ENCODE measurements around the gene LDLRAD3.

DNA sequence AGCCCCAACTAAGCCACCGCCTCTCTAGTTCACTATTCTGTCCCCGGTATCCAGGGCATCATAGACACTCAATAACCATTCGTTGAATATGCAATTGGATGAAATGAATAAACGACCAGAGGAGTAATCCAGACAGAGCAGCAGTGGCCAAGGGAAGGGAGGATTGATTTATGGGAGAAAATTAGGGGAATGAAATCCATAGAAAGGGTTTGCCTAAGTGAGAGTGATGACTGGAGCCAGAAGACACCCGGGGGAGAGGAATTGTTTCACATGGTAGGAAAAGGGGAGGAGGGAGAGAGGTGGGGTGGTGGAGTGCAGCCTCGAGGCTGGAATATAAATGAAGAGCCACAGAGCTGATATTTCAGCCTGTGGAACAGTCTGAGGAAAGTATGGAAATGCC is 177.2 kb downstream of the LDLRAD3 start:
- TF ChIP-seq, protein P1, sequence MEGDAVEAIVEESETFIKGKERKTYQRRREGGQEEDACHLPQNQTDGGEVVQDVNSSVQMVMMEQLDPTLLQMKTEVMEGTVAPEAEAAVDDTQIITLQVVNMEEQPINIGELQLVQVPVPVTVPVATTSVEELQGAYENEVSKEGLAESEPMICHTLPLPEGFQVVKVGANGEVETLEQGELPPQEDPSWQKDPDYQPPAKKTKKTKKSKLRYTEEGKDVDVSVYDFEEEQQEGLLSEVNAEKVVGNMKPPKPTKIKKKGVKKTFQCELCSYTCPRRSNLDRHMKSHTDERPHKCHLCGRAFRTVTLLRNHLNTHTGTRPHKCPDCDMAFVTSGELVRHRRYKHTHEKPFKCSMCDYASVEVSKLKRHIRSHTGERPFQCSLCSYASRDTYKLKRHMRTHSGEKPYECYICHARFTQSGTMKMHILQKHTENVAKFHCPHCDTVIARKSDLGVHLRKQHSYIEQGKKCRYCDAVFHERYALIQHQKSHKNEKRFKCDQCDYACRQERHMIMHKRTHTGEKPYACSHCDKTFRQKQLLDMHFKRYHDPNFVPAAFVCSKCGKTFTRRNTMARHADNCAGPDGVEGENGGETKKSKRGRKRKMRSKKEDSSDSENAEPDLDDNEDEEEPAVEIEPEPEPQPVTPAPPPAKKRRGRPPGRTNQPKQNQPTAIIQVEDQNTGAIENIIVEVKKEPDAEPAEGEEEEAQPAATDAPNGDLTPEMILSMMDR (IDR thresholded peaks at IDR 0.05), result no peak
- no peak for TF ChIP-seq ZFX (IDR thresholded peaks at IDR 0.05; ENCODE audit: borderline replicate concordance)

All from 22Rv1 (cell line).